ENCODE results near the gene GOLIM4.

Gene GOLIM4

GRCh38 chr3:167989066-167989465 is 106.7 kb downstream of the GOLIM4 start:
- no peak for DNase-seq (ENCODE audit: low spot score)
- no peak for TF ChIP-seq CTCF (IDR thresholded peaks at IDR 0.05; ENCODE audit: extremely low read depth, missing control alignments)

DNA sequence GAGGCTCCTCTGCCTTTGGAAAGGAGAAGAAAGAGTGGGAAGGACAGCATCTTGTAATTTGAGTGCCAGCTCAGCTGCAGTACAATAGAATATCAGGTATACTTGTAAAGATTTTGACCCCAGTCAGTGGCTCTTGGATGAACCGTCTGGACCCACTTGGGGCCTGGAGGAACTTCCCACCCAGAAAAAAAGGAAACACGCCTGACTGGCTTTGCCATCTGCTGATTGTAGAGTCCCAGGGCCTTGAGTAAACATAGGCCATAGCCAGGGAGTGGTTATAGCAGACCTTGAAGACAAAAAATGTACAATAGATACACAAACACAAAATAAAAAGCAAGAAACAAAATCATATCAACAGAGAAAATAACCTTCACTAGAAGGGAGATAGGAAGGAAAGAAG is 112.1 kb downstream of the GOLIM4 start:
- DNase-seq (ENCODE audit: low spot score) = no peak
- no peak for TF ChIP-seq CTCF (IDR thresholded peaks at IDR 0.05; ENCODE audit: extremely low read depth, missing control alignments)

DNA sequence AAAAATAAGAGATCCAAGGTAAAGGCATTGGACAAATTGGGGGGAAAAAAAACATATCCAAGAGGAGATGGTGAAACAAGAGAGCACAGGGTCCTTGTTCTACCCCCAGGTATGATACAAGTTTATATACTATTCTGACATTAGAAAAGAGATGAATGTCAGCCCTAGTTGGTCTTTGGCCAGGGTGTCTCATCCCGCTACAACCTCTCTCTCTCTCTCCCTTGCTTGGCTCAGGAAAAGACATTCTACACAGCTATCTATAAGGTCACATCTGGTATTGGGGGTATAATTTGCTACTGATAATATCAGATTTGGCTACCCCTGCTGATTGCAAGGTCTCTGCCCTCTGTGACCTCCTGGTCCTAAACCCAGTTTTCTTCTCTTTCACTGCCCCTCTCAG is 117.2 kb downstream of the GOLIM4 start:
- no peak for TF ChIP-seq CTCF (IDR thresholded peaks at IDR 0.05; ENCODE audit: extremely low read depth, missing control alignments)
- no peak for DNase-seq (ENCODE audit: low spot score)

GRCh38 chr3:167978071-167978470 is 117.7 kb downstream of the GOLIM4 start:
- DNase-seq (ENCODE audit: low spot score) = no peak
- TF ChIP-seq CTCF (IDR thresholded peaks at IDR 0.05; ENCODE audit: extremely low read depth, missing control alignments) = no peak

GRCh38 chr3:167976516-167977361 is 119.0 kb downstream of the GOLIM4 start:
- no peak for TF ChIP-seq CTCF (IDR thresholded peaks at IDR 0.05; ENCODE audit: extremely low read depth, missing control alignments)
- no peak for DNase-seq (ENCODE audit: low spot score)

DNA sequence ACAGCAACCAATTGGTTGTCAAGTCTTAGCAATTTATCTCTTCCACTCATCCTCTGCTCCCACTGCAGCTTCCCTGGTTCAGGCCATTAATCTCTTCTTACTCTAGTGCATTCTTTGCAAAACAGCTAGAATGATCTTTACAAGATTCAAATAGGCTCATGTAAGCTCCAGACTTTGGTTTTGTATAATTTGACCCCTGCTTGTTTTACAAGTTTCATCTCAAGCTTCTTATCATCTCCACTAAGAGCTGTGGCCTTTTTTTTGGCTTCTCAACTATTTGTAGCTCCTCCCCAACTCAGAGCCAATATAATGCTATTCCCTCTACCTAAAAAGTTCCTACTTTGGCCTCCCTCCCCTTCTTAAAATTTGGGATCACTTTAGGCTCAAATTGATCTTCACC is 121.8 kb downstream of the GOLIM4 start:
- no peak for DNase-seq (ENCODE audit: low spot score)
- no peak for TF ChIP-seq CTCF (IDR thresholded peaks at IDR 0.05; ENCODE audit: extremely low read depth, missing control alignments)

GRCh38 chr3:167973046-167973445 is 122.7 kb downstream of the GOLIM4 start:
- TF ChIP-seq CTCF (IDR thresholded peaks at IDR 0.05; ENCODE audit: extremely low read depth, missing control alignments) = no peak
- DNase-seq (ENCODE audit: low spot score) = no peak
